IPS DF 6.9 (cell line): ENCODE data around the gene ADAMTS17.

Experiments used
- DNase-seq: peaks from one replicate; pipeline ENCODE4 v3.0.0-alpha.2; 2013; ENCODE audit warnings: low read depth, low spot score
- H3K27ac ChIP-seq: one replicate; pipeline ENCODE4 v1.5.1; 2013; ENCODE audit warnings: low read length, control low read depth
- H3K27me3 ChIP-seq: 2 replicates; pipeline ENCODE4 v1.6.1; 2013; ENCODE audit warnings: mild to moderate bottlenecking, low read length; ENCODE audit not compliant: control insufficient read depth, insufficient read depth
- H3K36me3 ChIP-seq: 2 replicates; pipeline ENCODE4 v1.6.1; 2013; ENCODE audit warnings: low read length; ENCODE audit not compliant: control insufficient read depth, insufficient read depth
- H3K4me1 ChIP-seq: 2 replicates; pipeline ENCODE4 v1.6.1; 2013; ENCODE audit warnings: low read length; ENCODE audit not compliant: control insufficient read depth, insufficient read depth
- H3K4me3 ChIP-seq: 2 replicates; pipeline ENCODE4 v1.5.1; 2013; ENCODE audit warnings: mild to moderate bottlenecking, low read length
- H3K9me3 ChIP-seq: 2 replicates; pipeline ENCODE4 v1.6.1; 2013; ENCODE audit warnings: low read length, inconsistent platforms; ENCODE audit not compliant: control insufficient read depth, insufficient read depth
- WGBS: extraction: QIAGEN DNeasy Blood & Tissue Kit; methylation state at CpG from one replicate; pipeline ENCODE4 v1.1.7; 2013; ENCODE audit warnings: mixed read lengths, missing lambda C conversion rate; ENCODE audit not compliant: insufficient read length, insufficient coverage; 5-methylcytosine and 5-hydroxymethylcytosine counted together

The ADAMTS17 gene

DNA sequence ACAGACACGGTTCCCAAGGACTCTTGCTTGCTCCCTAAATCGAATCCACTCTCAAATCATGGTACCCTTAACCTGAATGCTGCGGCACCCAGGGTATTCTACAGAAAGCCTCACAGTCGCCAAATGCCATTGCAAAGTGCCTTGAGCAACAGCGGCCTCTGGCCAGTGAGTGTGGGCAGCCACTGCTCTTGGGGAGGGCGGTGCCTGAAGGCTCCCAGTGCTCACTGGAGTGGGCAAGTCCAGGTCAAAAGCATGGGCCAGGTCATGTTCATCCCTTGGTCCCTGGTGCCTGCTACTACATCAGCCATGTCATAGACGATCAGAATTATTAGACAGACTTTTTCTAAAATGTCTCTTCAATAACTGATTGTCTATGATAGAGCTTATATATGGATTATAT, 82.5 kb downstream of the ADAMTS17 start:
- no peak for DNase-seq
- no CpG with 5 or more reads among the region's 7 CpGs for WGBS
- H3K27me3 ChIP-seq = no peaks in the 10 kb centered on the region
- H3K4me3 ChIP-seq = no peak overlapping the region
- H3K27ac ChIP-seq = no peak overlapping the region
- H3K9me3 ChIP-seq = no peaks in the 10 kb centered on the region
- H3K4me1 ChIP-seq = no peaks in the 10 kb centered on the region
- H3K36me3 ChIP-seq = no peaks in the 10 kb centered on the region

DNA sequence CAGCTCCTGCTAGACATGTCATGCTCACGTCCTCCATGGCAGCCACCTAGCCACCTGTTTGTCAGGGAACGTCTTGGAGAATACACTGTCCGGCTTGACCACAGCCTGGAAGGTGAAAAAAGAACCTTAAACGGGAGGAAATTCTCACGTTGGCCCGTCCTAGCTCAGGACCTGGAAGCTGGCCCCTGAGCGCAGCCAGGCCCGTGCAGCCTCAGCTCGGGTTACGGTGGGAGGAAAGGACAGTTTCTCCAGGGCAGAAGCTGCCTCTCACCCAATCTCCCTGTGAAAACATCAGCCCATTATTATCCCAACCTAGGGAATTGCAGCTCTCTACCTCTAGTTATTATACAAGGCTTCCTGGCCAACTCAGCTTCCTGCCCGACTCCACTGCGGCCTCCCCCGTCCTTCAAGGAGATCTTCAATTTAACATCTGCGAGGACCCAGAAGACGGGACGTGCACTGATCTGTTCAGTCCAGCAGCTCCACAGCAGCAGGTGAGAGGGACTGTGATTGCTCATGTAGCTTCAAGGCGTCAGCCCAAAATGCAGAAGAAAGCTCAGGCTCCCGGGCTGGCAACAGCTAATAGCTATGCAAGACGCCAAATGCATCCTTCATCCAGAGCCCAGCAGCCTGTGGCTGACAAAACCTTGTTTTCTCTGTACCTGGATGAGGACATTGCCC, 84.7 kb downstream of the ADAMTS17 start:
- Histone ChIP-seq H3K27ac (no peak overlapping the region), H3K36me3 (no peaks in the 10 kb centered on the region), H3K27me3 (no peaks in the 10 kb centered on the region), H3K9me3 (no peaks in the 10 kb centered on the region; the same call in 1 of the 2 replicates), H3K4me3 (no peak overlapping the region), H3K4me1 (no peaks in the 10 kb centered on the region)
- DNase-seq = no peak
- WGBS = no CpG with 5 or more reads among the region's 19 CpGs

DNA sequence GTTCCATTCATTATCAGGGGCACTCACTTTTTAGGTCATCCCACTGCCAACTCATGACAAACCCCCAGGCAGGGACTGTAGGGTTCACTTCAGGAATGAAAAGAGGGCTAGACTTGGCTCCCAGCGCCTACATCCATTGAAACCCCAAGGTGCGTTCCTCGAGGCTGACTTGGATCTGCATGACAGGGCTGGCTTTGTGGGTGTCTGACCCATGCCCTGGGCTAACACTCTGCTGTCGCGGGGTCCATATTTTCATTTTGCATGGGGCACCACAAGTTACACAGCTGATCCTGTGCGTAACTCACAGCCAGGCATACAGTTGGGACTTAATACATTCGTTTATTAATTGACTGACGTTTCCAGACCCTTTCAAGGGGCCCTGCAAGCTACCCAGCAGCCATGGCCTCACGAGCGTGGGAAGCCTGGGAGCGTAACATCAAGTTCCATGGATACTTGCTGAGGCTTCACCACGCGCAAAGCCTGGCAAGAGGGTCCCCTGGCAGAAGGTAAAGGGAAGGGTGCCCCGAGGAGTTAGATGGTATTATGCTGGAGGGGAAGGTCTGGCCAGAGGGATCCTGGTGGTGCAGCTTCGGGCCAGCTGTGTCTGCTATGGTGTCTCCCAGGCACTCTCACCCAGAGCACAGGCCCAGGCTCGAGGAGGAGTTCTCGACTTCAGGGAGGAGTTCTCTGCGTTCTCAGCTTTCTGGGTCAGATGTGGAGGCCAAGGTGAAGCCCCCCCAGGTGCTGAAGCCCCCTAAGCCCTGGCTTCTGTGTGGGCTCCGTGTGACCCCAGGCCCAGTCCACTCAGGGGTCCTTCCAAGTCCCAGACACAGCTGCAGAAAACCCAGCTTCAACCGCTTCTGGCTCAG, 85.4 kb downstream of the ADAMTS17 start:
- DNase-seq = no peak
- no peaks in the 10 kb centered on the region for H3K4me1 ChIP-seq
- H3K9me3 ChIP-seq = no peaks in the 10 kb centered on the region; the same call in 1 of the 2 replicates
- no peaks in the 10 kb centered on the region for H3K27me3 ChIP-seq
- no peaks in the 10 kb centered on the region for H3K36me3 ChIP-seq
- H3K27ac ChIP-seq = no peak overlapping the region
- no CpG with 5 or more reads among the region's 20 CpGs for WGBS
- H3K4me3 ChIP-seq = no peak overlapping the region

DNA sequence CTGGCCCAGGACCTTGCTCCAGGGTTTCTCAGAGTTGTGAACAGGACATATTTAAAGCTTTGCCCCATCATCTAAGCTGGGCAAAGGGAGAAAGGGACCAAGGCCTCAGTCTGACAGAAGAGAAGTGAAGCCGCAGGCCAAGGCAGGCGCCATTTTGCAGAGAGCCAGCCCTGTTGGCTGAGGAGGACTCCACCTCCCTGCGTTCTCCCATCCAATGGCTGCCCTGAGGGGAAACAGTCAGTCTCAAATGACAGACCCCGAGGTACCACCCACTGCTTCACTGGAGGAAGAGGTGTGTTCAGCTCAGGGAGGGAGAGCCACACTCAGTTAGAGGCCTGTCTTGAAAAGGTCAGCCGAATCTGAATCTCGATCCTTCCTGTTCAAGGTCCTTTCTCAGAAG, 86.1 kb downstream of the ADAMTS17 start:
- Histone ChIP-seq H3K4me3 (no peak overlapping the region), H3K4me1 (no peaks in the 10 kb centered on the region), H3K36me3 (no peaks in the 10 kb centered on the region), H3K27me3 (no peaks in the 10 kb centered on the region), H3K9me3 (no peaks in the 10 kb centered on the region; the same call in 1 of the 2 replicates), H3K27ac (no peak overlapping the region)
- no CpG with 5 or more reads among the region's 6 CpGs for WGBS
- DNase-seq = no peak

DNA sequence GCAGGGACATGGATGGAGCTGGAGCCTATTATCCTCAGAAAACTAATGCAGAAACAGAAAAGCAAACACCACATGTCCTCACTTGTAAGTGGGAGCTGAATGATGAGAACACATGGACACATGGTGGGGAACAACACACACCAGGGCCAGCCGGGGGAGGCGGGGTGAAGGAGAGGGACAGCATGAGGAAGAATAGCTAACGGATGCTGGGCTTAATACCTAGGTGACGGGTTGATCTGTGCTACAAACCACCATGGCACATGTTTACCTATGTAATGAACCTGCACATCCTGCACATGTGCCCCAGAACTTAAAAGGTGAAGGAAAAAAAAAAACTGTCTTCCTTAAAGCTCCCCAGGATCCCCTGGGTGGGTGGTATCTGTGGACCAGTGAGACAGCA, 87.1 kb downstream of the ADAMTS17 start:
- Histone ChIP-seq H3K9me3 (no peaks in the 10 kb centered on the region; the same call in 1 of the 2 replicates), H3K4me1 (no peaks in the 10 kb centered on the region), H3K27me3 (no peaks in the 10 kb centered on the region), H3K36me3 (no peaks in the 10 kb centered on the region), H3K27ac (no peak overlapping the region), H3K4me3 (no peak overlapping the region)
- no peak for DNase-seq
- no CpG with 5 or more reads among the region's 4 CpGs for WGBS

DNA sequence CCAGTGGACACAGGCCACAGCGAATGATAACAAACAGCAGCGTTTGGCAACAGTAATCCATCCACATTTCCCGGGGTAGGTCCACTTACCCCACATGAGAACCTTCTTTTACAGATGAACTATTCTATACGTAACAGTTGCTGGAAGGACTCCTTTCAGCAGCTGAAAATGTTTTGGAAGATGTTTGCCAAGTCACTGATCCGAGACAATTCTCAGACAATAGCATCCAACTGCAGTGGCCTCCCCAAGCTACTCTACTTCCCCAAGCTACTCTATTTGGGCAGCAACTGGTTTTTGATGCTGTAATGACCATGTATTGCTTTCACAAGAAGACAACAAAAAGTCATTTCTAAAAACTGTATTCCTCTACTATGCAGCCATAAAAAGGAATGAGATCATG, 87.5 kb downstream of the ADAMTS17 start:
- H3K36me3 ChIP-seq = no peaks in the 10 kb centered on the region
- no peak for DNase-seq
- WGBS = no CpG with 5 or more reads among the region's 5 CpGs
- H3K4me3 ChIP-seq = no peak overlapping the region
- no peaks in the 10 kb centered on the region for H3K27me3 ChIP-seq
- H3K4me1 ChIP-seq = no peaks in the 10 kb centered on the region
- no peak overlapping the region for H3K27ac ChIP-seq
- no peaks in the 10 kb centered on the region; the same call in 1 of the 2 replicates for H3K9me3 ChIP-seq

DNA sequence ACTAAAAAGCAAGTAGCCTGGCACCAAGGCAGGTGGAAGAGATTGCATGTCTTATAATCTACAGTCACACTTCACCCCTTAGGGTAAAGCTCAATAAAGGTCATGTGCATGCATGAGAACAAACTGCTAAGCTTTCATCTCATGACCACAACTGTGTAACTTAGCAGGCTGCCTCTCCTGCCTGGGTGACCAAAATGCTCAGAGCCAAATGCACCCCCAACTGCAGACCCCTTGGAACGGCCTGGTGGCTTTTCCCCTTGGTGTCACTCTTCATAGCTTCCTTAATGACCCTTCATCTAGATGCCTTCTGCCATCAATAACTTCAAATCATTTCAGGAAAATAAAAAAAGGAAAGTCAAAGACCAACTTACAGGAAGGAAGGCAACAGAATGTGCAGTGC, 88.1 kb downstream of the ADAMTS17 start:
- no peak overlapping the region for H3K27ac ChIP-seq
- no CpG with 5 or more reads among the region's 1 CpG for WGBS
- no peaks in the 10 kb centered on the region for H3K36me3 ChIP-seq
- no peaks in the 10 kb centered on the region; the same call in 1 of the 2 replicates for H3K9me3 ChIP-seq
- DNase-seq = no peak
- H3K27me3 ChIP-seq = no peaks in the 10 kb centered on the region
- H3K4me3 ChIP-seq = no peak overlapping the region
- no peaks in the 10 kb centered on the region for H3K4me1 ChIP-seq

DNA sequence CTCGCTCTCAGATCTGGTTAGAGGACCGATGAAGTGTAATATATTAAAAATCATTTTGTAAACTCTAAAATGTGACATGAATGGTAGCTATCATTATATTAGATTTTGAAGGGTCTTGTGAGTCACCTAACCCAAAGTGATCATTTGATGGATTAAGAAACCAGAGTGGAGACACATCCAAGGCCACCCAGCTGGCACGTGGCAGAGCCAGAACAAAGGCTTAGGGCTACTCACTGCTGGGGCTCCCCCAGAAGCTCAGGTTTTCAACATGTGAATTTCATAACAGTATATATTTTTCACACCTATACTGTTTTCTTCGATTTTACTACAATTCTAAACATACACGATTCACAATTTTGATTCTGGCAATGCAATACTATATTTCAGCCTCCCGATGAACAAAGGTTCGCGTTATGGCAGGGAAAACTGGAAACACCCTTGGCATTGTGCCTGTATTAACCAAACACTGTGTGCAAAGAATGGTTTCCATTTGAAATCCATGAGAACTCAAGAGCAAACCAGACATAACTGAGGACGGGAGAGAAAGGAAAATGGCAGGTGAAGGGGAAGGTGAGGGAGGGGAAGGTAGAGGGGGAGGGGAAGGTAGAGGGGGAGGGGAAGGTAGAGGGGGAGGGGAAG, 88.9 kb downstream of the ADAMTS17 start:
- H3K4me1 ChIP-seq = no peaks in the 10 kb centered on the region
- H3K4me3 ChIP-seq = no peak overlapping the region
- WGBS = 100% methylated on average over 3 of the region's 9 CpGs
- no peak for DNase-seq
- no peaks in the 10 kb centered on the region for H3K27me3 ChIP-seq
- H3K36me3 ChIP-seq = no peaks in the 10 kb centered on the region
- H3K9me3 ChIP-seq = no peaks in the 10 kb centered on the region; the same call in 1 of the 2 replicates
- H3K27ac ChIP-seq = no peak overlapping the region

DNA sequence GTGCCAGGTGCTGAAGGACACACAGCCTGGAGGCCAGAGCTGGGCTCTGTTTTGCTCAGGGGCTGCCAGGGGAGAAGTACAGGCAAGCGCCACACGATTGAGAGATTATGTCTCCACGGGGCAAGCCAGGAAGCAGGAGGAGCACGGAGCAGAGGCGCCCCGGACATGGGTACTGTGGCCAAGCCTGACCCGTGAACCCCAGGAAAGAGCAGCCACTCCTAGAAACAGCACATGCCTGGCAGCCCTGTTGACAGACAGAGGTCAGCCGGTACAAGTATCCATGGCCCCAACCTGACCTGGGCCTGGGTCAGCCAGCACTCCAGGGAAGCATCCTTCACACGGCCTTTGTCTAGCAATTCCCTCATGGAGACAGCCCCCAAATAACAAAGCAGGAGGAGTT, 89.4 kb downstream of the ADAMTS17 start:
- Histone ChIP-seq H3K9me3 (no peaks in the 10 kb centered on the region; the same call in 1 of the 2 replicates), H3K36me3 (no peaks in the 10 kb centered on the region), H3K4me3 (no peak overlapping the region), H3K27ac (no peak overlapping the region), H3K4me1 (no peaks in the 10 kb centered on the region), H3K27me3 (no peaks in the 10 kb centered on the region)
- no peak for DNase-seq
- no CpG with 5 or more reads among the region's 9 CpGs for WGBS

DNA sequence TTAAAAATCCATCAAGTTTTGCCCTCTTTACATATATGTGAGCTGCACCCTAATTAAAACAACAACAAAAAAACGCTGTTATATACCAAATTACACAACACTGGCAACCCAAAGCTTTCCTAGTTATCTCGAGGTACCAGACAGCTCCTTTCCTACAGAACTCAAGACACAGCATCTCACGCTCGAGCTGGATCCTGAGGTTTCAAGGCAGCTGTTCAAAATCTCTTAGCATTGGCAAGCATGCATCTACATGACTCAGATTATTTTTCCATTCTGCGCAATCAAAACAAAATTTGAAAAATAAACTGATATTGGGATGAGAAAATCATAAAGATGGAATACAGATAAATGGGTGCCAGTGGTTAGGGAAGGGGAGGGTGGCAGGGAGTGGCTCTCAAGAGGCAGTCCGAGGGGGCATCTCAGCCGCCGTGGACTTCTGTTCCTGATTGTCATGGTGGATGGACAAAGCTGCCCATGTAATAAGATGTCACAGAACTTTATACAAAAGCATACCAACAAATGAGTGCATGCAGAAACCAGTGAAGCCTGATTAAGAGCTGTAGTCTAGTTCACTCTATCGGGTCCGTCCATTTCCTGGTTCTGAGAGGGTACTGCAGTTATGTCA, 91.5 kb downstream of the ADAMTS17 start:
- DNase-seq = no peak
- WGBS = 100% methylated on average over 1 of the region's 10 CpGs

More for the DNA sequence above, 91.5 kb downstream of the ADAMTS17 start:
- no peak overlapping the region for H3K27ac ChIP-seq
- H3K36me3 ChIP-seq = no peaks in the 10 kb centered on the region
- H3K9me3 ChIP-seq = no peaks in the 10 kb centered on the region; the same call in 1 of the 2 replicates
- H3K4me1 ChIP-seq = no peaks in the 10 kb centered on the region
- H3K4me3 ChIP-seq = no peak overlapping the region
- H3K27me3 ChIP-seq = no peaks in the 10 kb centered on the region
